GM18858 (cell line): ENCODE data around the gene ZNF394.

ENCODE experiments used
- ATAC-seq: cut with Tn5 transposase; IDR thresholded peaks from one replicate; pipeline ENCODE4 v1.9.1; 2021; ENCODE audit not compliant: unreplicated experiment

Gene ZNF394

DNA sequence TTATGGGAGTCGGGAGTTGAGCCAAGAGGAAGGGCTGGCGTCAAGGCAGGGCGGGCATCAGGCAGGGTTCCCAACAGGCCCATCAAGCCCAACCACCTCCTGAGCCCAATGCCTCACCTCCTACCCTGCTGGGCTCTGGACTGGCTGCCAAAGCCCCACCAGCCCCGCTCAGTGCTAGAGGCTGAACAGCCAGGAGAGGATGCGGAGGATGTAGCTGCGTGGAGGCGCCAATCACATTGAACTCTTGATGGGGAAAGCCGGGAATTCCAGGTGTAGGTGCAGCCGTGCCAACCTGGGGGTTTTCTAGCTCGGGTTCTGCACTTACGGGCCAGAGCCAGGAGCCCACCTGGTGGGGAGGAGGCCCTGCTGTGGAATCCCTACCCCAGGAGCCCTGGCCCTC is 47.0 kb downstream of the ZNF394 start:
- ATAC-seq = no peak

DNA sequence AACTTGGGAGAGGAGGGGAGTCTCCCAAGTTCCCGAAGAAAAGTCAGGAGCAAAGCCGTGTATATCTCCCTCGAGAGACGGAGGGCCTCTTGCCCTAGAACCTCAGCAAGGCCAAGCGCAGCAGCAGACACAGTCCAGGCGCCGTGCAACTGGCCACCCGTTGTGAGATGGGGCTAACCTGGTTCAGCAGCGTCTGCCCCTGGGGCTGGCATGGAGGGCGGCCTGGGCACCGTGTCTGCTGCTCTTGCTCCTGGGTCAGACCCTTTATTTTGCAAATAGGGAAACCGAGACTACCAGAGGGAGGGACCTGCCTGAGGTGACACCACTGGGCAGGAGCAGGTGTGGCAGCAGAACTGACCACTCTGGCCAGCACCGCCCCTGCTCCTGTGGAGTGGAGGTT is 47.5 kb downstream of the ZNF394 start:
- no peak for ATAC-seq

DNA sequence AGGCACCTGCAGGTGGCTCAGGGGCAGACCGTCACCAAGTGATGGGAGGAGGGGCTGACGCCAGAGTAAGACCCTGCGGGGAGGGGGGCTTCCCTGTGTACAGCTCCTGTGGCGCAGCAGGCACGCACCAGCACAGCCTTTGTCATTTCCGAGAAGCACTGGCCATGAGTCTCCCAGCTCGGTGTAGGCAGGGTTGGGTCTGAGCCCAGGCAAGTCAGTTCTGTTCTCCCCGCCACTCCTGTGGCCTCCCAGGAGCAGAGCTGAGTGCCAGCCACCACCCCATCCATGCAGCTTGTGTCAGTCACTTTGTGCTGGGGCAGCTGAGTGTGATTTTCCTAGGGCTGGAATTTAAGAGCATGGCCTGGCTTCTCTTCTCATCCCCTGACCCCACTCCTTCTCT is 48.1 kb downstream of the ZNF394 start:
- no peak for ATAC-seq

DNA sequence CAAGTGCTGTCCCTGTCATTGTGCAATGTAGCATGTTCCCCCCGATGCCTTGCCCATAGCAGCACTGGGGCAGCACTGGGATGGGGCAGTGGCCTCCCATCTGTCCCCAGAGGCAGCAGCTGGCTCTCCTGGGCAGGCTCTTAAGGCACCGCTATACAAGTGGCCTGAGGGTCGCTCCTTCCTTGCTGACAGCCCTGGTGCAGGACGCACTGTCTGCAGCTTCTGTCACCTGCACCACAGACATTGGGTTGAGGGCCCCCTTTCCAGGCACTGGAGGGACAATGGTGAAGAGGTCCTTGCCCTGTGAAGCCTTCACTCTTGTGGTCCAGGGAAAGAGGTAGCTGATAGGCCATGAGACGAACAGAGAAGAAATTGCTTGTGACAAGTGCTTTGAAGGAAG is 50.8 kb downstream of the ZNF394 start:
- ATAC-seq = no peak

DNA sequence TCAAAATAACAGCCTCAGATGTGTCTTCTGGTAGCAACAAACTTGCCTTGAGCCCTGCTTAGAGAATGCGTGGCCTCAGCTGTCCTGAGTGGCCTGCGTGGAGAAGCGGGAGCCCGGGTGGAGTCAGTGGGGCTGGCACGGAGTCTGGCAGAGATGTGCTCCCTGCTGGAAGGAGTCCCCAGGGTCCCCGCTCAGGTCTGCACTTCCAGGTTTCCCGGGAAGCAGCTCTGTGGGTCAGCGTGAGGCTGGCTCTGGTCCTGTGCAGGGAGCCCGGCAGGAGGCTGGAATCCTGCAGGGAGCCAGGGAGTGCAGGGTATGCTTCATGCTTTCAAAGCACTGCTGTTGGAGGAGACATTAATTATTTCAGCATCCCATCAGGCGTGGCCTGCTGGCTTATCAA is 51.2 kb downstream of the ZNF394 start:
- ATAC-seq = no peak

DNA sequence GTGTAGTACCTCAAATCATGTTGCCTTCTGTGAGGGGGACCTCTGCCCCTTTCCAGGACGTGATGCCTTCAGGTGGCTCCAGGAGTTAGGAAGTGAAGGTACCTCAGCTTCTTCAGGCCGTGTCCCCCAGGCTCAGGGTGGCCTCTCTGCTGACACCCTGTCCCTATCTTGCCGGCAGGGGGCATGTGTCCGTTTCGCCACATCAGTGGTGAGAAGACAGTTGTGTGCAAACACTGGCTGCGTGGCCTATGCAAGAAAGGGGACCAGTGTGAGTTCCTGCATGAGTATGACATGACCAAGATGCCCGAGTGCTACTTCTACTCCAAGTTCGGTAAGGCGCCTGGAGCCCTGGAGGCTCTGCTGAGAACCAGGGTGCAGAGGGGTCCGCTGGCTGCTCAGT is 52.1 kb downstream of the ZNF394 start:
- ATAC-seq = no peak

DNA sequence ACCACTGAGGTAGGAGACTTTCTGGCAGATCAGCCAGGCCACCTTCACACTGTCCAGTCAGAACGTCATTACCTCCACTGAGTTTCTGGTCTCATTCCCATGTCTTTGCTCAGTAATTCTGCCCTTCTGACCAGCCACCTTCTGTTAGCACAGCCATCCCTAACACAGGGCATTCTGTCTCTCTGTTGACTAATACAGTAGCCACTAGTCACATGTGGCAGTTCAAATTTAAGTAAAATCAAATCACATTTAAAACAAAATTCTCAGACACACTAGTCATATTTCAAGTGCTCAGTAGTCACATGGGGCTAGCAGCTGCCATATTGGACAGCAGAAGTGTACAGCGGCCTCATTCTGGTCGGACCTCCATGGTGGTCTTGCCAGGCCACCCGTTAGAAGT is 54.0 kb downstream of the ZNF394 start:
- no peak for ATAC-seq
